ENCODE measurements around the gene ATP11A.
"Not testable (repeated sequence)": the region's sequence is repeated elsewhere in the genome, so short reads cannot be mapped to it uniquely, and the experiment has no call there.

Gene ATP11A

GRCh38 chr13:112693831-112694497 lies 4.1 kb downstream of the ATP11A start:
- DNase-seq, result no peak

- DNase-seq, result no peak
These were observed 5.3 kb downstream of the ATP11A start for GRCh38 chr13:112695121-112695520.

- no peak for DNase-seq
These were observed 6.4 kb downstream of the ATP11A start for GRCh38 chr13:112696001-112696868.

- no peak for DNase-seq
These were observed 7.1 kb downstream of the ATP11A start for GRCh38 chr13:112696869-112697465.

GRCh38 chr13:112697756-112698655 lies 8.2 kb downstream of the ATP11A start:
- DNase-seq, result no peak

- DNase-seq, result no peak
These were observed 9.6 kb downstream of the ATP11A start for GRCh38 chr13:112699322-112699918.

- DNase-seq, result no peak
These were observed 10.6 kb downstream of the ATP11A start for GRCh38 chr13:112700291-112701060.

- no peak for DNase-seq
These were observed 12.6 kb downstream of the ATP11A start for GRCh38 chr13:112702341-112702985.

- no peak for DNase-seq
These were observed 13.1 kb downstream of the ATP11A start for GRCh38 chr13:112702986-112703379.

GRCh38 chr13:112703449-112704284 lies 13.8 kb downstream of the ATP11A start:
- no peak for DNase-seq

- no peak for DNase-seq
These were observed 14.7 kb downstream of the ATP11A start for GRCh38 chr13:112704308-112705145.

- no peak for DNase-seq
These were observed 15.4 kb downstream of the ATP11A start for GRCh38 chr13:112705286-112705685.

GRCh38 chr13:112706171-112706570 lies 16.3 kb downstream of the ATP11A start:
- no peak for DNase-seq

GRCh38 chr13:112708560-112709240 lies 18.9 kb downstream of the ATP11A start:
- DNase-seq, result no peak

GRCh38 chr13:112709316-112709715 lies 19.5 kb downstream of the ATP11A start:
- not testable (repeated sequence) for DNase-seq

GRCh38 chr13:112709825-112710783 lies 20.3 kb downstream of the ATP11A start:
- no peak for DNase-seq

GRCh38 chr13:112710855-112711527 lies 21.2 kb downstream of the ATP11A start:
- no peak for DNase-seq

Measured in activated CD4-positive, alpha-beta T cell treated with anti-CD3 and anti-CD28 coated beads, Interleukin-10, Interleukin-2, amounts not matched to agents 100 ng/mL and 50 ng/mL, durations not matched to agents 16 hours and 8 hours (primary cell).